Activated CD8-positive, alpha-beta memory T cell treated with anti-CD3 and anti-CD28 coated beads for 36 hours (primary cell): ENCODE measurements around the gene CYP26C1. TPM values are rescaled to one million over a fixed set of nuclear protein-coding genes. Genes with fewer than 3 reads are reported as not detected.
"Not testable (repeated sequence)": the region's sequence is repeated elsewhere in the genome, so short reads cannot be mapped to it uniquely, and the experiment has no call there.

ENCODE experiments used
- CTCF ChIA-PET: fragments of 350-600 bp; sonication (Branson Sonifier 250); formaldehyde crosslinking; loops from one replicate; lab custom pipeline; 2021; ENCODE audit warnings: antibody characterized with exemption; lab: Charles Lee
- POLR2A ChIA-PET: fragments of 350-600 bp; sonication (Branson Sonifier 250); formaldehyde crosslinking; loops from one replicate; lab custom pipeline; 2021; ENCODE audit warnings: antibody characterized with exemption; lab: Charles Lee
- total RNA-seq, 2 experiments: library from RNA; stranded (reverse); gene quantifications; one replicate each; pipeline ENCODE4 v1.2.3, GENCODE V29; 2021

The CYP26C1 gene
- total RNA-seq, 2 experiments from 2014 or later, result 0.04 to 0.06 TPM

DNA sequence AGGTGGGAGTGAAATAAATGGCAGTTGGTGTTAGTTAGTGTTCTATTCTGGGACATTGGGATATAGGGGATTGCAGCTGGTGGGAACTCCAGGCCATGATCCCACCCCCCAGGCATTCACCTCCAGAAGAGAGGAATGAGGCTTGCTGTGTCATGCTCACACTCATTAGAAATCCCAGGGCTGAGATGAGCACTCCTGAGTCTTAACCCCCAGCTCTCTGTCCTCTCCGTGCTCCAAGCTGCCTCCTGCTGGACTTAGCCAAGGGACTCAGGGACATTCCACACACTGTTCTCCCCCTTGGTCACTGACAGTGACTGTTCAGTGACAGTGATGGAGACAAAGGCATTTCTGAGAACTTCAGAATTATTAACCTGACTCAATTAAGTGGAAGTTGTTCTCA is 34.6 kb downstream of the CYP26C1 start:
- CTCF ChIA-PET, result no interaction called here
- POLR2A ChIA-PET, result no interaction called here

DNA sequence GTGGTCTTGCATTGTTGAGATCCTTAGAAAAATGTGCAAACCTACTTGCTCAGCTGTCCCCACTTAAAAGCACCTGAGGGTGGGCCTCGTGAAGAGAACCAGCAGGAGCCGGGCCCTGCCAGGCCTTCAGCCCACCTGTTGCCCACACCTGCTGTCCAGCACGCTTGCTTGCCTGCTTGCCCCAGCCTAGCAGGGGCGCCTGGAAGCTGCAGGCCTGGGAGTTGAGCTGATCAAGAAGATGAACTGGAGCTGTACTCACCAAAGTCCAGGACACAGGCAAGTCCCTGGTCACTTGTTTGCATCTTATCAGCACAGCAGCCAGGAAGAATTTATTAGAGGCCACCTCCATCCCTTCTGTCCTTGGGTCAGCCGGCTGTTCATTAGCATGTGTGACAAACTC is 36.3 kb downstream of the CYP26C1 start:
- ChIA-PET POLR2A (no interaction called here), CTCF (no interaction called here)

DNA sequence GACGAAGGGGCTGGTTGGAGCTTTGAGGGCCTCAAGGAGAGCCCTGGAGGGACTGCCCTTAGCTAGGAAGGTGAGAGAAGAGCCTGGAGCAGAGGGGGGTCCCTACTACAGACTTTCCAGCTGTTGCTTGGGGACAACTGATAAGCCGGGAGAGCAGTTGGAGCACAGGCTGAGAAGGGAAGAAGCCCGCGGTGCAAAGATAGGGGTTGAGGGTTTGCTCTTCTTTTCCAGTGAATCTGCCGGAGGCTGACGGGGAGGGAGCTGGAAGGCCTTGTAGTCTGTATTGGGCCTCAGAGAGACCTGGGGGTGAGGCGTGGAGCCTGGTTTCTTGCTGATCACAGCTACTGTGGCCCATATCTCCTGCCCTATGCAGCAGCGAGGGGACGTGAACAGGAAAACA is 36.8 kb downstream of the CYP26C1 start:
- ChIA-PET POLR2A (no interaction called here), CTCF (no interaction called here)

DNA sequence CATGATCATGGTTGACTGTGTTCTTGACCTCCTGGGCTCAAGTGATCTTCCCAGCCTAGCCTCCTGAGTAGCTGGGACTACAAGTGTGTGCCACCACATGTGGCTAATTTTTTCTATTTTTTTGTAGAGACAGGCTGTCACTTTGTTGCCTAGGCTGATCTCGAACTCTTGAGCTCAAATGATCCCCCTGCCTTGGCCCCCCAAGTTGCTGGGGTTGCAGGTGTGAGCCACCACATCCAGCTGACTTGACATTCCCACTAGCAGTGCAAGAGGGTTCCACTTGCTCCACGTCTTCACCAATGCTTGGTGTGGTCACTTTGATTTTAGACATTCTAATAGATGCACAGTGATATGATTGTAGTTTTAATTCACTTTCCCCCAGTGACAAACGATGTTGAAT is 38.2 kb downstream of the CYP26C1 start:
- ChIA-PET POLR2A (no interaction called here), CTCF (interaction anchor here (0.6 kb wide), 1 partner anchor 254 kb away, joined by 3 read pairs; no protein-coding TSS in a partner anchor)

DNA sequence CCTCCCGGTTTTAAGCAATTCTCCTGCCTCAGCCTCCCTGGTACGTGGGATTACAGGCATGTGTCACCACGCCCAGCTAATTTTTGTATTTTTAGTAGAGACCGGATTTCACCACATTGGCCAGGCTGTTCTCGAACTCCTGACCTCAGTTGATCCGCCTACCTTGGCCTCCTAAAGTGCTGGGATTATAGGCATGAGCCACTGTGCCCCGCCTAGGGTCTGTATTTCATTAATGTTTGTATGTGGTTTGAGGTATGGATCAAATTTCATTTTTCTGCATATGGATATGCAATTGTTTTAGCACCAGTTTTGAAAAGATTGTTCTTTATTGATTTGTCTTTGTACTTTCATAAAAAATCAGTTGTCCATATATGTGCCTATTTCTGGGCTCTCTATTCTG is 39.1 kb downstream of the CYP26C1 start:
- POLR2A ChIA-PET, result no interaction called here
- CTCF ChIA-PET, result no interaction called here

DNA sequence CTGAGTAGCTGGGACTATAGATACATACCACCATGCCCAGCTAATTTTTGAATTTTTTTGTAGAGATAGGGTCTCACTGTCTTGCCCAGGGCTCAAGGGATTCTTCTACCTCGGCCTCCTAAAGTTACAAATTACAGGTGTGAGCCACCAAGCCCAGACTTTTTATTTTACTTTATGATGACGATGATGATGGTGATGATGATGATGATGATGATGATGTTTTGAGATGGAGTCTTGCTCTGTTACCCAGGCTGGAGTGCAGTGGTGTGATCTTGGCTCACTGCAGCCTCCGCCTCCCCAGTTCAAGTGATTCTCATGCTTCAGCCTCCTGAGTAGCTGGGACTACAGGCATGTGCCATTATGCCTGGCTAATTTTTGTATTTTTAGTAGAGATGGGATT is 40.5 kb downstream of the CYP26C1 start:
- CTCF ChIA-PET, POLR2A ChIA-PET: not testable (repeated sequence)

DNA sequence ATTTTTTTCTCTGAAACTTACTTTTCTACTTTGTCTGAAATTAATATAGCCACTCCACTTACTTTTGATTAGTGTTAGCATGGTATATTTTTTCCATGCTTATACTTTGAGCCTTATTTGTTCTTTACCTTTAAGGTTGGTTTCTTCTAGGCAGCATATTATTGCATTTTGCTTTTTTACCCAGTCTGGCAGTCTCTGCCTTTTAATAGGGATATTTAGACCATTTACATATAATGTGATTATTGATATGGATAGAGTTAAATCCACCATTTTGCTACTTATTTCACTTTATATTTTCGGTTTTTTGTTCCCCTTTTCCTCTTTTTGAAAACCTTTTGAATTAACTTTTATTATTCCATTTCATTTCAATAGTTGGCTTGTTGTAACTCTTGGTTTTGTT is 43.4 kb downstream of the CYP26C1 start:
- POLR2A ChIA-PET, result no interaction called here
- CTCF ChIA-PET, result no interaction called here

DNA sequence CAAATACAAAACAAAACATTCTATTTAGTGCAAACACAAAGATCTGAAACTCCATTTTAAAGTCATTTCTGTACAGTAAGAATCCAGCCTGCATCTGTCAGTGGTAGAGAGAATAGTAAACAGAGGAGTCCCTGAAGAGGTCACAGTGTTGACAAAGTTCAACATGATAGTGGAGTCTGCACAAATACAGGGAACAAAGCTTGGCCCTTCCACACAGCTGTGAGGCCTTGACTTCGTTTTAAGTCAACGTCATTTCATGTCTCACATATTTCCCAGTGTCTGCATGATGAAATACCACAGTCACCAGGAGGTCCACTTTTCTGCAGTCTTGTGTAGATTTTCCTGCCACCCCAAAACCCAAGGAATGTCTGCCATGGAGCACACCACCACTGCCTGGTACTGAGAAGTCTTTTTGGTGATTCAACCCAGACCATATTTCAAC is 46.1 kb downstream of the CYP26C1 start:
- CTCF ChIA-PET, result interaction anchor here (1.4 kb wide), 1 partner anchor 269 kb away, joined by 3 read pairs; no protein-coding TSS in a partner anchor
- POLR2A ChIA-PET, result no interaction called here

DNA sequence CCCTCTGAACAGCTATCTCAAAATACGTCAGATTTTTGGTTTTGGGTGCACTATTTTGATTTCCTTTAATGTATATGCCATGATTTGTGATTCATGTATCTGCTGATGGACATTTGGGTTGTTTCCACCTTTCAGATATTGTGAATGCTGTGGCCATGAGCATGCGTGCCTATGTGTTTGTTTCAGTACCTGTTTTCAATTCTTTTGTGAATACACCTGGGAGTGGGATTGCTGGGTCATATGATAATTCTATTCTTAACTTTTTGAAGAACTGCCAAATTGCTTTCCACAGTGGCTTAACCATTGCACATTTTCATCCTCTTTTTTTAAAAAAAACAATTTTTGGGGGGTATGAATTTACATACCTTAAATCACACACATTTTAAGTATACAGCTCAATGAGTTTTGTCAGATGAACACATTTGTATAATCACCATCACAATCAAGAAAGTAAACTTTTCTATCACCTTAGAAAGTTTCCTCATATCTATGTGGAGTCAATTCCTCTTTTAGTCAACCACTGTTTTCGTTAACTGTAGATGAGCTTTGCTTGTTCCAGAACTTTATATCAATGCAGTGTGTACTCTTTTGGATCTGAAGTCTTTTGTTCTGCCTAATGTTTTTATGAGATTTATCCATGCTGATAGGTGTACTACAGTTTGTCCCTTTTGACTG is 50.0 kb downstream of the CYP26C1 start:
- CTCF ChIA-PET, result no interaction called here
- POLR2A ChIA-PET, result no interaction called here

DNA sequence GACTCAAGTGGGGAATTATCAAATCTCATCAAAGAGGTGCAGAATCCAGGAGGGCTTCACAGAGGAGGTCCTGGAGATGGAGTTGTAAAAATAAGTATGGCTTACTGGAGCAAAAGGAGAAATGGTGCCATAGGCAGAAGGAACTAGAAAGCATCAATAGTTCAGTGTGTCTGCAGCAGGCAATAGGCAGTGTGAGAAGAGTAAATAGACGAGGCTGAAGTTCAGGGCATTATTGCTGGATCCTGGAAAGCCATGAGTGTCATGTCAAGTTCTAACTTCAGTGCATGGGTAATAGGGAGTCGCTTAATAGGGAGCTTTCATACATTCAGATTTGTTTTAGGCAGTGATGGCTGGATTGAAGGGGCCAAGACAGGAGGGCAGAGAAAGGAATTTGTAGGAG is 52.4 kb downstream of the CYP26C1 start:
- POLR2A ChIA-PET, result no interaction called here
- CTCF ChIA-PET, result no interaction called here

DNA sequence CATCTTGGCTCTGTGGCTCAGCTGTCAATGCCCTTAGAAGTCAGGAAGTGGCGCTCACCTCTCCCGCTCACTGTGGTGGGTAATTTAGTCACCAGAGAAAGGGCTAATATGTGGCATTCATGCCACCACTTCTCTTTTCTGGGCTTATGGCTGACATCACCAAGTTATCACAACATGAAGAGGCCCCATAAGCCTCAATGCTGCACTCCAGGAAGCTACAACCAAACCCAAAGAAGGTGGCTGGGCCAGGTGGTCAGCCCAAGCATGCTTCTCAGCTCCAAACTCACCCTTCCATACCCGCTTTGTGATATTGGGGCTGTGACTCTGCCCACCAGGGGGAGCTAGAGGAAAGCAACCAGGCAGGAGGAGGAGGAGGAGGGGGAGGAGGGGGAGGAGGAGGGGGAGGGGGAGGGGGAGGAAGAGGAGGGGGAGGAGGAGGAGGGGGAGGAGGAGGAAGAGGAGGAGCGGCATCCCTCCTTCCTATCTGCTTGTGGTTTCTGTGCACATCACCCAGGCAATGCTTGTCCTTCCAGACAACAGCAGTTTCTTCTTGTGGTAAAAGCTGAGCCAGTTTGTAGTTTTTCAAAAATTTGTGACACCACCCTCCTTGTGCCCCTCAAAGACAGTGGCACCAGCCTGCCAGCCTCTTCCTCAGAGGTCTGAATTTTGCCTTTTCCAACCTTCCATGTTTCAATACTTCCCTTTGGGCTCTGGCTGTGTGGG is 55.2 kb downstream of the CYP26C1 start:
- ChIA-PET CTCF (interaction anchor here (0.6 to 1.8 kb wide), 3 partner anchors 15 to 235 kb away, joined by 3 to 6 read pairs (median 5); no protein-coding TSS in a partner anchor), POLR2A (no interaction called here)

Other genes with a start within 250 kb of the CYP26C1 start
- 10 to 100 TPM; 11.6 to 12.4 TPM for gene EXOC6, start 212.3 kb upstream of the CYP26C1 start, total RNA-seq
- not detected for gene CYP26A1, start 13.1 kb downstream of the CYP26C1 start, total RNA-seq